Central memory CD4-positive, alpha-beta T cell (primary cell): ENCODE data around the gene LILRB2.
"Not testable (repeated sequence)": the region's sequence is repeated elsewhere in the genome, so short reads cannot be mapped to it uniquely, and the experiment has no call there.

Experiments
- DNase-seq: peaks from one replicate; pipeline ENCODE4 v3.0.0; 2022

LILRB2 gene

GRCh38 chr19:54271106-54271505, 9.8 kb downstream of the LILRB2 start:
- no peak for DNase-seq

GRCh38 chr19:54268936-54269335, 12.0 kb downstream of the LILRB2 start:
- no peak for DNase-seq

GRCh38 chr19:54266133-54266532, 14.8 kb downstream of the LILRB2 start:
- DNase-seq = peak; percentile 28

- DNase-seq = no peak
Observed at GRCh38 chr19:54262470-54262869, 18.4 kb downstream of the LILRB2 start.

GRCh38 chr19:54262066-54262465, 18.8 kb downstream of the LILRB2 start:
- no peak for DNase-seq

GRCh38 chr19:54257116-54257480, 23.8 kb downstream of the LILRB2 start, which contains the start of gene LILRB5:
Gene LILRB5, minus strand, starts transcription at chr19:54257273. Its CDS starts 80 bp downstream, at chr19:54257193.
- no peak for DNase-seq

- DNase-seq = no peak
Observed at GRCh38 chr19:54256250-54257115, 24.4 kb downstream of the LILRB2 start.

GRCh38 chr19:54255105-54255775, 25.7 kb downstream of the LILRB2 start:
- DNase-seq = no peak

GRCh38 chr19:54254195-54254906, 26.6 kb downstream of the LILRB2 start:
- DNase-seq = no peak

- no peak for DNase-seq
Observed at GRCh38 chr19:54253331-54254194, 27.3 kb downstream of the LILRB2 start.

GRCh38 chr19:54252845-54253244, 28.1 kb downstream of the LILRB2 start:
- DNase-seq = no peak

- DNase-seq = no peak
Observed at GRCh38 chr19:54252243-54252642, 28.7 kb downstream of the LILRB2 start.

- no peak for DNase-seq
Observed at GRCh38 chr19:54248016-54248601, 32.8 kb downstream of the LILRB2 start.

GRCh38 chr19:54247106-54247930, 33.6 kb downstream of the LILRB2 start:
- DNase-seq = no peak

GRCh38 chr19:54245936-54246335, 35.0 kb downstream of the LILRB2 start:
- DNase-seq = no peak

GRCh38 chr19:54243809-54244208, 37.1 kb downstream of the LILRB2 start:
- not testable (repeated sequence) for DNase-seq

GRCh38 chr19:54242646-54243045, 38.3 kb downstream of the LILRB2 start, which contains the start of gene LILRA6:
Gene LILRA6, minus strand, starts transcription at chr19:54242790.
- DNase-seq = not testable (repeated sequence)

GRCh38 chr19:54242234-54242633, 38.7 kb downstream of the LILRB2 start:
- not testable (repeated sequence) for DNase-seq

- not testable (repeated sequence) for DNase-seq
Observed at GRCh38 chr19:54240372-54241336, 40.3 kb downstream of the LILRB2 start.
